AG04450 (cell line): ENCODE data around the gene TMEM182. TPM values are rescaled to one million over a fixed set of nuclear protein-coding genes. Genes with fewer than 3 reads are reported as not detected.

ENCODE experiments used
- CTCF ChIA-PET: fragments of 300-600, 350-600 bp; formaldehyde crosslinking; extraction: SDS; loops from one replicate; lab custom pipeline; 2022; ENCODE audit warnings: antibody characterized with exemption, inconsistent platforms; lab: Charles Lee
- POLR2A ChIA-PET: fragments of 350-600 bp; formaldehyde crosslinking; extraction: SDS; loops from one replicate; lab custom pipeline; 2021; ENCODE audit warnings: antibody characterized with exemption, inconsistent platforms; lab: Yijun Ruan, JAX
- DNase-seq: peaks from one replicate; pipeline ENCODE4 v3.0.0-alpha.2; 2011; ENCODE audit warnings: low read depth, low spot score
- H3K27ac ChIP-seq: one replicate; pipeline ENCODE4 v1.5.1; 2012; ENCODE audit warnings: low read depth, low read length, control low read depth
- H3K27me3 ChIP-seq: one replicate; pipeline ENCODE4 v1.6.0; 2012; ENCODE audit warnings: low read length; ENCODE audit not compliant: control insufficient read depth, insufficient read depth
- H3K4me3 ChIP-seq: 2 replicates; pipeline ENCODE4 v1.5.1; 2011; ENCODE audit warnings: mild to moderate bottlenecking, low read depth, low read length, control low read depth
- H3K9me3 ChIP-seq: 2 replicates; pipeline ENCODE4 v1.5.1; 2012; ENCODE audit warnings: low read length; ENCODE audit not compliant: control insufficient read depth, insufficient read depth
- CTCF ChIP-seq: IDR thresholded peaks from 2 replicates; pipeline ENCODE4 v1.5.1; 2011; ENCODE audit warnings: low read depth, low read length, control low read depth, inconsistent platforms
- polyA plus RNA-seq: library from polyadenylated mRNA; depleted of rRNA; stranded (reverse); fragments of >200 nt; gene quantifications from 2 replicates; pipeline ENCODE4 v1.2.3, GENCODE V29; 2011

Gene TMEM182
- polyA plus RNA-seq, 1 experiment, result 3.6 TPM

DNA sequence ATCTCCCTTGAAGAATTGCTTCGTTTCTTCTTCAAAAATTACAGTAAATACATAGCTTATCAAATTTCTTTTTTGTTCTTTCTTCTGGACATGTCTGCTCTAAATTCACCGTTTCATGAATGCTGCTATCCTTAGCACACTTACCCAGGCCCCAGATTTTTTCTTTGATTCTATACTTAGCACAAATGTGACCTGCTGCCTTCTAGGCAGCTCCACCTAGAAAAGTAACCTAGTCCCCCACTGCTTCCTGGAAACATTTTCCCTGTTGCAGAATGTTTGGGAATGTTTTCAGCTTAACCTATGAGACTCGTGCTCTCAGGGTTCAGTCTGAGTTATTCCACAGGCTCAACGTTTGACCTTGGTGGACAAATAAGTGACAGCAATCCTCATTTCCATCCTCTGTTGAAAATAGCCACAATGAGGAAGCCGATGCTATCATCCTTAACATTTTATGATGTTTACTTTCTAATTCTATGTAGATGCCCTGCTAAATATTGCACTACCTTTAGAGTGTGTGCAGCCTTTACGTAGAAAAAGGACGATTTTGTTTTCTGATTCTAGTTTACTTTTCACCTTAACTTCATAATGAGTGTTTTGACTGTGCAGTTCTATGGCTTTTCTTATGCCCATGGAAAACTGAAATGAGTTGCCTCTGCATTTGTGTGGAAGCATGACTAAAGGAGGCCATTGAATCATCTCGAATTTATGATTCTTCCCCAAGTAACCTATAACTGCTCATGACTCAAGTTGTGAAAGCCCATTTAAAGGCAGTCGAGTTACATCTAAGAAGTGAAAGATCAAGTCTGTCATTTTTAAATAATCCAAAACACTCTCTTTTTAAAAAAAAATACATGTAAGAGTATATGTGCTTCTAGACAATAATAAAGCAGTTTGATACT lies 47.7 kb downstream of the TMEM182 start:
- Histone ChIP-seq H3K27me3 (no peaks in the 10 kb centered on the region), H3K4me3 (no peak overlapping the region), H3K9me3 (no peaks in the 10 kb centered on the region), H3K27ac (no peak overlapping the region)
- no peak for TF ChIP-seq CTCF
- CTCF ChIA-PET, result interaction anchor here (1.6 to 7.4 kb wide), 2 partner anchors 56 to 336 kb away, joined by 3 to 189 read pairs; partner anchors contain the start of gene SLC9A4
- POLR2A ChIA-PET, result no interaction called here
- no peak for DNase-seq

DNA sequence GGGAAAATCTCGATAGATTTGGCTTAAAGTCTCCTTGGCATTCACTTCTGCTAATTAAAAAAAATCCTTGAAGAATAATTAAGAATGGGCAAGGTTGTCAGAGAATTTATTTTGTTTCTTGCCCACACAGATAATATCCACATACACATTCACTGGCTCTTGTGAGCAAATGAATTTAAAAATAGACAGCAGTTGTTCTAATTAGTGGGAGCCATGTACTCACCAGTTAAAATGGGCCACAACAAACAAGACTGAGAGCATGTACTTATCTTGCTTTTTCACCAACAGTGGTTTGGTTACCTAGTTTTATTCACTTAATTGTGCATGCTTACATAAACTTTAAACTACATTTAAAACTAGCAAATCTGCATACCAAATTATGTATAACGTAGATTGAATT lies 53.5 kb downstream of the TMEM182 start:
- no peak for TF ChIP-seq CTCF
- H3K4me3 ChIP-seq, result no peak overlapping the region
- no peaks in the 10 kb centered on the region for H3K9me3 ChIP-seq
- ChIA-PET POLR2A (no interaction called here), CTCF (interaction anchor here (2.1 kb wide), 1 partner anchor 10 kb away, joined by 11 read pairs; no protein-coding TSS in a partner anchor)
- H3K27ac ChIP-seq, result no peak overlapping the region
- no peak for DNase-seq
- no peaks in the 10 kb centered on the region for H3K27me3 ChIP-seq

GRCh38 chr2:102826904-102827303 lies 65.1 kb downstream of the TMEM182 start:
- TF ChIP-seq CTCF, result no peak
- Histone ChIP-seq H3K27ac (no peak overlapping the region), H3K9me3 (no peaks in the 10 kb centered on the region), H3K27me3 (no peaks in the 10 kb centered on the region), H3K4me3 (no peak overlapping the region)
- no peak for DNase-seq
- CTCF ChIA-PET, result interaction anchor here (1.2 to 1.9 kb wide), 4 partner anchors 13 to 74 kb away, joined by 3 to 6 read pairs (median 4); no protein-coding TSS in a partner anchor
- POLR2A ChIA-PET, result no interaction called here

DNA sequence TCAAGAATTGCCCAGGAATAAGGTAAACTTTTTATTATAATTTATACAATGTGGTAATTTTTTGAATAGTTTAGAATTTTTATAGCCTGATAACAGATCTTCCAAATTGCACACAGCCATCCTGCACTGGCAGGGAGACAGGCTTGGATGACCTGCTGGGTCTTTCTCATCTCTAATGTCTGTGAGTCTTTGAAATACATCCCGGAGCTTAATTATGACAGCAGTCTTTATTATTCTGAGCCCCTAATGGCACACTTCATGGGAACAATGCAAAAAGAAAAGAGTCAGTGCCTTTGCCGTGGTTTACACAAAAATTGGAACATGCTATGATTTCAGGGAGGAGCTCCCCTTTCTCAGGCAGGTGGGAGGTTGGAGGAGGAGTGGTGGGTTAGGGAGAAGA lies 71.0 kb downstream of the TMEM182 start:
- ChIA-PET POLR2A (no interaction called here), CTCF (interaction anchor here (1.3 kb wide), 1 partner anchor 9 kb away, joined by 6 read pairs; no protein-coding TSS in a partner anchor)
- Histone ChIP-seq H3K9me3 (no peaks in the 10 kb centered on the region), H3K4me3 (no peak overlapping the region), H3K27ac (no peak overlapping the region), H3K27me3 (no peaks in the 10 kb centered on the region)
- DNase-seq, result no peak
- no peak for TF ChIP-seq CTCF
